ENCODE measurements around the gene SEMA5A.

DNA sequence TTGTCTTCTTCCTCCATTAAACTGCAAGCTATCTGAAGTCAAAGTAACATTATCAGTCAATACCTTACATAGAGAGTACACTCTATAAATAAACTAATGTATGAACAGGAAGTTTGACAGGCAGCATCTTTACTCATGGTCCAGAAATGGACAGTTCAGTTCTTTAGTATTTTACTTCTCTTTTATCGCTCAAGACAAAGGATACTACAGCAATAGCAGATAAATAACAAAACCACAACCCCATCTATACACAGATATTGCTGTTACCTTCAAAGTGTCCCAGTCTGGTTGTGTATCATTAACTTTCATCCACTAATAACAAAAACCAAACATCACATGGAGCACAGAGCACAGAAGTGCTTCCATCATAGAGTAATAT is 46.4 kb downstream of the SEMA5A start:
- TF ChIP-seq, protein P1, sequence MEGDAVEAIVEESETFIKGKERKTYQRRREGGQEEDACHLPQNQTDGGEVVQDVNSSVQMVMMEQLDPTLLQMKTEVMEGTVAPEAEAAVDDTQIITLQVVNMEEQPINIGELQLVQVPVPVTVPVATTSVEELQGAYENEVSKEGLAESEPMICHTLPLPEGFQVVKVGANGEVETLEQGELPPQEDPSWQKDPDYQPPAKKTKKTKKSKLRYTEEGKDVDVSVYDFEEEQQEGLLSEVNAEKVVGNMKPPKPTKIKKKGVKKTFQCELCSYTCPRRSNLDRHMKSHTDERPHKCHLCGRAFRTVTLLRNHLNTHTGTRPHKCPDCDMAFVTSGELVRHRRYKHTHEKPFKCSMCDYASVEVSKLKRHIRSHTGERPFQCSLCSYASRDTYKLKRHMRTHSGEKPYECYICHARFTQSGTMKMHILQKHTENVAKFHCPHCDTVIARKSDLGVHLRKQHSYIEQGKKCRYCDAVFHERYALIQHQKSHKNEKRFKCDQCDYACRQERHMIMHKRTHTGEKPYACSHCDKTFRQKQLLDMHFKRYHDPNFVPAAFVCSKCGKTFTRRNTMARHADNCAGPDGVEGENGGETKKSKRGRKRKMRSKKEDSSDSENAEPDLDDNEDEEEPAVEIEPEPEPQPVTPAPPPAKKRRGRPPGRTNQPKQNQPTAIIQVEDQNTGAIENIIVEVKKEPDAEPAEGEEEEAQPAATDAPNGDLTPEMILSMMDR (IDR thresholded peaks at IDR 0.05): no peak
- TF ChIP-seq RFX5 (IDR thresholded peaks at IDR 0.05; ENCODE audit: low read length) (no peak), CHD2 (IDR thresholded peaks at IDR 0.05; ENCODE audit: low read length, partially characterized antibody) (no peak), TCF12 (IDR thresholded peaks at IDR 0.05) (no peak), RAD21 (IDR thresholded peaks at IDR 0.05; ENCODE audit: low read length) (no peak), NRF1 (IDR thresholded peaks at IDR 0.05; ENCODE audit: low read depth, low read length) (no peak), SIN3A (IDR thresholded peaks at IDR 0.05; ENCODE audit: borderline replicate concordance, low read depth, low read length) (no peak)
